K562 (cell line): ENCODE results near the gene WDR70. TPM values are rescaled to one million over a fixed set of nuclear protein-coding genes. Genes with fewer than 3 reads are reported as not detected.
A peak's percentile ranks its signal among the peaks of the same experiment; 100 is the strongest.

Source experiments
- ATF6 ChIP-seq: sonication (generic); formaldehyde crosslinking; IDR thresholded peaks from 2 replicates; pipeline ENCODE4 v1.4.0; 2020; ENCODE audit warnings: mild to moderate bottlenecking, missing genetic modification reagents
- CBX1 ChIP-seq: sonication (generic); IDR thresholded peaks from 2 replicates; pipeline ENCODE4 v1.6.1; 2016; ENCODE audit warnings: antibody characterized with exemption, low read depth, mild to moderate bottlenecking
- DLX4 ChIP-seq: fragments of 250-450 bp; sonication (Bioruptor Pico); IDR thresholded peaks from 2 replicates; pipeline ENCODE4 v1.6.1; 2021; ENCODE audit warnings: mild to moderate bottlenecking
- ID3 ChIP-seq, 2 experiments: fragments of 250-450 bp in 1 of 2; fragments of 450-650 bp in 1 of 2; sonication (Bioruptor Pico) in 1 of 2; IDR thresholded peaks; 2 replicates each; pipeline versions ENCODE4 v1.6.1 to v1.8.0; 2016 to 2021; ENCODE audit warnings: mild to moderate bottlenecking in 2 of 2, moderate library complexity in 2 of 2, missing compliant biosample characterization in 1 of 2, missing genetic modification characterization in 1 of 2
- KDM2B ChIP-seq: fragments of 250-450 bp; sonication (Bioruptor Pico); IDR thresholded peaks from 2 replicates; pipeline ENCODE4 v1.8.0; 2021; ENCODE audit warnings: mild to moderate bottlenecking, moderate library complexity
- KDM4B ChIP-seq, 2 experiments: fragments of 450-650 bp in 1 of 2; sonication (generic) in 1 of 2; IDR thresholded peaks; 2 replicates each; pipeline ENCODE4 v1.6.1; 2016 to 2017; ENCODE audit warnings: borderline replicate concordance in 2 of 2, antibody characterized with exemption in 1 of 2, low read depth in 1 of 2, mild to moderate bottlenecking in 1 of 2
- MLLT1 ChIP-seq, 2 experiments: fragments of 450-650 bp; IDR thresholded peaks; 2 replicates each; pipeline ENCODE4 v1.6.1; 2016
- NR4A1 ChIP-seq, 2 experiments: fragments of 250-450 bp in 1 of 2; fragments of 450-650 bp in 1 of 2; sonication (Bioruptor Pico) in 1 of 2; IDR thresholded peaks; 2 replicates each; pipeline versions ENCODE4 v1.4.0 to v1.6.1; 2016 to 2020; ENCODE audit warnings: mild to moderate bottlenecking in 2 of 2, missing compliant biosample characterization in 1 of 2, missing genetic modification characterization in 1 of 2, moderate library complexity in 1 of 2
- NUFIP1 ChIP-seq: fragments of 450-650 bp; IDR thresholded peaks from 2 replicates; pipeline ENCODE4 v1.6.1; 2018; ENCODE audit not compliant: partially characterized antibody
- PML ChIP-seq: IDR thresholded peaks from 2 replicates; pipeline ENCODE4 v1.6.1; 2012; ENCODE audit warnings: low read length, inconsistent platforms
- SREBF2 ChIP-seq: sonication (generic); formaldehyde crosslinking; IDR thresholded peaks from 2 replicates; pipeline ENCODE4 v1.4.0; 2020; ENCODE audit warnings: mild to moderate bottlenecking, missing genetic modification reagents
- TBL1XR1 ChIP-seq, 2 experiments: IDR thresholded peaks; 2 replicates each; pipeline ENCODE4 v1.6.1; 2012; ENCODE audit warnings: improper control_type of control experiment in 2 of 2, low read length in 2 of 2, mild to moderate bottlenecking in 1 of 2
- TSHZ1 ChIP-seq: fragments of 250-450 bp; sonication (Bioruptor Pico); IDR thresholded peaks from 2 replicates; pipeline ENCODE4 v1.4.0; 2020; ENCODE audit warnings: mild to moderate bottlenecking, moderate library complexity
- YY1 ChIP-seq, 3 experiments: IDR thresholded peaks; 2 replicates each; pipeline ENCODE4 v1.6.1; 2011; ENCODE audit warnings: low read length in 2 of 3, mild to moderate bottlenecking in 2 of 3, moderate library complexity in 2 of 3, borderline replicate concordance in 1 of 3, control low read depth in 1 of 3, low read depth in 1 of 3; ENCODE audit not compliant: insufficient read depth in 3 of 3, insufficient replicate concordance in 2 of 3, control insufficient read depth in 1 of 3, insufficient read length in 1 of 3; ENCODE audit errors: extremely low read depth in 1 of 3
- ZC3H11A ChIP-seq: IDR thresholded peaks from 2 replicates; pipeline ENCODE4 v1.6.1; 2012; ENCODE audit warnings: low read depth, low read length, improper control_type of control experiment
- ZNF644 ChIP-seq: fragments of 200-800 bp; sonication (Bioruptor generic); IDR thresholded peaks from 2 replicates; pipeline ENCODE4 v1.6.1; 2016; ENCODE audit warnings: low read depth, missing genetic modification characterization, missing compliant biosample characterization
- polyA plus RNA-seq, 8 experiments: library from polyadenylated mRNA; depleted of rRNA in 4 of 8; stranded (reverse) in 5 of 8; unstranded in 3 of 8; fragments of >200 nt; fragmentation: Nextera tagmentation in 2 of 8; fragmentation: Illumina TruSeq in 1 of 8; extraction: Ambion mirVana in 2 of 8; extraction: Trizol in 1 of 8; gene quantifications; 2 replicates each; pipeline versions ENCODE4 v1.2.1 to v1.2.3, GENCODE V29; 2011 to 2014; ENCODE audit warnings: inconsistent platforms in 1 of 8, missing spikeins in 1 of 8
- total RNA-seq, 7 experiments: library from RNA; depleted of rRNA in 6 of 7; stranded (reverse); fragments of >200 nt in 6 of 7; fragmentation: Illumina TruSeq in 2 of 7; extraction: Trizol in 2 of 7; gene quantifications; 2 replicates each; pipeline versions ENCODE4 v1.2.1 to v1.2.3, GENCODE V29; 2011 to 2021; ENCODE audit warnings: low replicate concordance in 1 of 7

The WDR70 gene
- total and polyA plus RNA-seq, 9 of the 15 experiments (the other 6 are each of a cell fraction or from before 2014, with no cell fraction given) = 16.8 to 46.6 (median 38.8) TPM

GRCh38 chr5:37370864-37371726, 8.0 kb upstream of the WDR70 start, which contains the start of gene NUP155 (continued):
- TF ChIP-seq TSHZ1 (CRISPR knock-in tag) (no peak), DLX4 (no peak), ZC3H11A (no peak), ID3 (CRISPR knock-in tag; IDR thresholded peaks at IDR 0.05) (no peak), ID3 (tag; IDR thresholded peaks at IDR 0.05) (no peak), MLLT1 (IDR thresholded peaks at IDR 0.05) (peak; percentile 97 to 98), YY1 (IDR thresholded peaks at IDR 0.05; ENCODE audit: borderline replicate concordance in 1 of 3, control insufficient read depth in 1 of 3, extremely low read depth in 1 of 3, insufficient read depth in 3 of 3, insufficient read length in 1 of 3, insufficient replicate concordance in 2 of 3, low read depth in 1 of 3, low read length in 2 of 3) (peak in 2 of 3 experiments; percentile 4 to 21), PML (peak; percentile 85), NUFIP1 (peak; percentile 86), KDM2B (CRISPR knock-in tag) (no peak), SREBF2 (no peak), CBX1 (0 out of 2 replicates have a peak, but pooled peaks have one; percentile 37), ZNF644 (tag) (peak; percentile 55; the same call in 1 of the 2 replicates), KDM4B (IDR thresholded peaks at IDR 0.05; ENCODE audit: borderline replicate concordance in 2 of 2, low read depth in 1 of 2) (peak in 1 of 2 experiments; percentile 85; a peak in 3 of 4 replicates), NR4A1 (CRISPR knock-in tag; IDR thresholded peaks at IDR 0.05) (no peak), NR4A1 (tag; IDR thresholded peaks at IDR 0.05) (peak; percentile 84; the same call in 1 of the 2 replicates), ATF6 (CRISPR knock-in tag) (peak; percentile 60; the same call in 1 of the 2 replicates), TBL1XR1 (IDR thresholded peaks at IDR 0.05; ENCODE audit: low read length in 2 of 2) (peak in 1 of 2 experiments; percentile 85; a peak in 2 of 4 replicates)
